HTERT RPE-1 (cell line): ENCODE data around the gene MOB2.

Experiments
- in situ Hi-C: fragments of 300-500 bp; cut with MboI; formaldehyde crosslinking; loops from 4 replicates; pipeline ENCODE4 v1.14.3; 2020; ENCODE audit warnings: low sequenced_read_pairs

Gene MOB2, protein sequence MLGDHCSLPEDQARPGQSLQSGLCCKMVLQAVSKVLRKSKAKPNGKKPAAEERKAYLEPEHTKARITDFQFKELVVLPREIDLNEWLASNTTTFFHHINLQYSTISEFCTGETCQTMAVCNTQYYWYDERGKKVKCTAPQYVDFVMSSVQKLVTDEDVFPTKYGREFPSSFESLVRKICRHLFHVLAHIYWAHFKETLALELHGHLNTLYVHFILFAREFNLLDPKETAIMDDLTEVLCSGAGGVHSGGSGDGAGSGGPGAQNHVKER

DNA sequence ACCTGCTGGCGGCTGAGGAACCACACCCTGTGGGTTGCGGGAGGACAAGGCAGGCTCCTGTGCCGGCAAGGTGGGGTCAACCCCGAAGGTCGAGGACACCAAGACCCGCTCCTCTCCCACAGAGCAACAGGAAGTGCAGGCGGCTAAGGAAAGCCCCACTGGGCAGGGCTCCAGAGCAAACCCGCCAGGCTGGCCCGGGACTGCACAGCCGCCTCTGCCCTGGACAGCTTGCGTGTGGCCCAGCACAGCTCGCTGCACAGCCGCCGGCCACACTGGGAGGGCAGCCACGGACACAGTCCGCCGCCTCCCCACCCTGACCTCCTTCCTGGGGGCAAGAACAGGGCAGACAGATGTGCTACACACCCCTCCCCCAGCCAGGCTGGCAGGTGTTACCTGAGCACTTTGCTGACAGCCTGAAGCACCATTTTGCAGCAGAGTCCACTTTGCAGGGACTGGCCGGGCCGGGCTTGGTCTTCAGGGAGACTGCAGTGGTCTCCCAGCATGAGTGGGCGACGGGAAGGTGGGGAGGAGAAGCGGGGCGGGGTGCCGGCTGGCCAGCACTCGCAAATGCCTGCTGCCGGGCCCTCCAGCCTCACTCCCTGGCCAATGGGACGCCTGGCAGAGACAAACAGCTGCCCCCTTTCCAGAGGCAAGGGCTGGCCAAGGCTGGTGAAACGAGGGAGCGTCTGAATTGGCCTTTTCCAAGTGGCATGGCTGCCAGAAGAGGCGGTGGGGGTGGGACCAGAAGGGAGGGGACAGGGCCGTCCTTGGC lies at the start of gene MOB2:
Gene MOB2 (minus strand): TSS at position 726 of the 772 bp plus-strand sequence. CDS start 223 bp downstream, at position 503.
- in situ Hi-C loops = no loop called here

DNA sequence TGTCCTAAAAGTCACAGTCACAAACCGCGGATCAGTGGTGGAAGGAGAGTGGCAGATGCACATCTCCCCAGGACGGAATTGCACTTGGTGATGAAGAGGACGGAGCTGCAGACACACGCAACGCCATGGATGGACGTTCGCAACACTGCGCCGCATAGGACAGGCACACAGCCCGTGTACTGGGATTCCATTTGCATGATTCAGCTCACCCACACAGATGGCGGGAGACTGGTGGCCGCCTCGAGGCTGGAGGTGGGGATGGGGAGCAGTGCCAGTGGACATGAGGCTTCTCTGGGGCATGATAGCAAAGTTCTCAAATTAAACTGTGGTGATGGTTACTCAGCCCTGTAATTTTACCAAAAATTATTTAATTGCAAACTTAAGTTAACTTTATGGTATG lies 48.1 kb upstream of the MOB2 start:
- in situ Hi-C loops = no loop called here

GRCh38 chr11:1534171-1534570 lies 47.6 kb upstream of the MOB2 start:
- in situ Hi-C loops = no loop called here

DNA sequence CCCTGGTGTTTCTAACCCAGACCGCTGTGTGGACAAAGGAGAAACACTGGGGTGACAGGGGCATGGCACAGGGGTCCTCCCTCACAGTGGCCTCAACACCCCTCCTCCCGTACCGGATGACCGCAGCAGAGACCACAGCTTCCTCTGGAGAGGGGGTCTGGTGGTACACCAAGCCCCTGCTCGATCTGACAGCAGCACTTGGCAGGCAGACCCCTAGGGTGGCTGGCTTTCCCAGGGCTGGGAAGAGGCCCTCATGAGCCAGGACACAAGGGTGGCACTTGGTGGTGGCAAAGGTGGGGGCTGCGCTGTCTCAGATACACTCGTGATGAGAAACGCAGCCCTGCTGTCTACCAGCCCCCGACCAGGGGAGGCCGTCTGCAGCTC lies 46.8 kb upstream of the MOB2 start:
- in situ Hi-C loops = no loop called here

DNA sequence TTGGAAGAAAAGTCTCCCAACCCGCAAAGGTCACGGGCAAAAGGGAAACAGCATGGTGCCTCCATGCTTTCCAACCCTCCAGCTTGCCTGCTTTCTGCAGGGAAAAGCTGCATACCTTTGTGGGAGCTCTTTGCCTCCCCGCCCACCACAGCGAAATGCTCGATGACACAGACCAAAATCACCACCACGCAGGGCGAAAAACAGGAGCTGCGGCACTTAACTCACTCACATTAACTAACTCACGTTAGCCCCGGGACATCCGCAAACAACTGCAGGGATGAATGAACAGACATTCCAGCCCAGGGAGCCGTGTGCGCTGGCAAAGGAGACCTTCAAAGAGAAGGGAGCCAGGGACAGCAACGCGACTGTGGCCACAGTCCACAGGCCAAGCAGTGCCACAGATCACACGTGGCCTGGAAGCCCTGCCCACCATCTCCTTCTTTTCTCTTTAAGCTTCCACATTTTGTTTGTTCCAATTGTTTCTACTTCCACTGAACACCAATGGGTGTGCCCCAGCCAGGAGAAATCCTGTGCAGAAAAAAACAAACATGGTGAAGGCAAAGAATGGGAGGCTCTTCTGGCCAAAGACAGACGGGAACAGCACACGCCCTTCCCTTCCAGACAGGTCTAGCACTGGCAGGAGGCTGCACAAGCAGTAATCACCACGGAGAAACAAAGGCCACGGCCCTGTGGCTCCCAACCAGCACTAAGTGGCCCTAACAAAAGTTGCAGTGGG lies 46.2 kb upstream of the MOB2 start:
- in situ Hi-C loops = no loop called here

GRCh38 chr11:1532014-1532586 lies 45.5 kb upstream of the MOB2 start:
- in situ Hi-C loops = no loop called here

GRCh38 chr11:1531449-1532013 lies 45.0 kb upstream of the MOB2 start:
- in situ Hi-C loops = no loop called here

DNA sequence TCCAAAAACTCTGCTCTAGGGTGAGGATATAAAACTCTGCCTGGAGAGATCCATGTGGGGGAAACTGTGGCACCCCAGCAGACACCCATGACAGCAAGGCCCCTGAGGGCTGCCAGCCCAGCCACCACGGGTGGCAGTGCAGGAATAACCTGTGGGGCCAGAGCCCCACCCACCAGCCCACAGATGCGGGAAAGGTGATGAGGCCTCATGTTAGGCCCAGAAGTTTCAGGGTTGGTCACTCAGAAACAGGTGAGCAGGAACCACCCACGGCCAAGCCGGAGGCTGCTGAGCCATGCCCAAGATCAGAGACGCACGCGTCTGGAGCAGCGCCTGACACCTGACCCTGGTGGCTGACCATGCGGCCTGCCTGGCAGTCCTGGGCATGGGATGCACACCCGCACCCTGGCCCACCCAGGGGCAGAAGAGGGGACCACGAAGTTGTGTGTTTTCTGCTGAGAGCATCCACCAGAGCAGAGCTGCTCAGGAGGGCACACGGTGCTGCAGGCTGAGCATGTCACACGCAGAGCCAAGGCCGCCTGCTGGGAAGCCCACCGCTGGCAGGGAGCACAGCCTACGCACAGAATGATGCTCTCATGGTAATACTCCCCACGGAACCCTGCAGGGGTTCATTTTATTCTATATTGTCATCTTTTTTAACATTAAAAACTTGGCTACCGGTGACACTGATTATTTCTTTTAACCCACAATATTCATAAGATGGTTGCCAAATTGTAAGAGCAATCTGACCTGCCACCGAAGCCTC lies 44.3 kb upstream of the MOB2 start:
- in situ Hi-C loops = no loop called here

DNA sequence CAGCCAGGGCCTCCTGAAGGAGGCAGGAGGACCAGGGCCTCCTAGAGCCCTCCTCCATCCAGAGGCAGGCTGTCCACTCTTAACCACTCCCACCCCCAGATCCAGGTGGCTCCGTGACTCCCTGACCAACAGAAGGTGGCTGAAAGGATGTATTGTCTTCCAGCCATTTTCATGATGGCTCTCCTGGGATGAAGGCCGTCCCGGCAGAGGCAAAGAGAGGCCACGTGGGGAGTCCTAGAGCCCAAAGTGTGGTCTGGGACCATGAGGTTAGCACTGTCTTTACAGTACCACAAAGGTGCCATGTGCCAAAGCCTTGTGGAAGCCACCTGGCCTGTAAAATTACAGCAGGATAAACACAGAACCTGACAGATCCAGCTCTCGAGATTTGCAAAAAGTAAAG lies 43.2 kb upstream of the MOB2 start:
- in situ Hi-C loops = no loop called here

DNA sequence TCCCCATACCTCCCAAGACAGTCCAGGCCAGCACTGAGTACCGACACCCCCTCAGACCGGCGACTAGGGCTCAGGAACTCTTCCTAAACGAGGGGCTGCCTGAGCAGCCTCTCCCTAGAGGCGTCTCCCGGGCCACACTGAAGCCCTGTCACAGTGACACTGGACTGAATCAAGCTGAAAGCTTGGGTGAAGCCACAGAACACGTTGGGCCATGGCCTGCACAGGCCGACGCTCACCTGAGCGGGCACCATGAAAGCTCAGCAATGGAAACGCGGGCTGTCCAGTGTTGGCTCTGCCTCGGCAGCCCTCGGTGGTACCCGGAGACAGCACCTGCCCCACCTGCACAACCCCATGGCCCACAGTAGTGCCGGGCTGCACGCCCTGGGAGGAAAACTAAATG lies 42.7 kb upstream of the MOB2 start:
- in situ Hi-C loops = no loop called here

DNA sequence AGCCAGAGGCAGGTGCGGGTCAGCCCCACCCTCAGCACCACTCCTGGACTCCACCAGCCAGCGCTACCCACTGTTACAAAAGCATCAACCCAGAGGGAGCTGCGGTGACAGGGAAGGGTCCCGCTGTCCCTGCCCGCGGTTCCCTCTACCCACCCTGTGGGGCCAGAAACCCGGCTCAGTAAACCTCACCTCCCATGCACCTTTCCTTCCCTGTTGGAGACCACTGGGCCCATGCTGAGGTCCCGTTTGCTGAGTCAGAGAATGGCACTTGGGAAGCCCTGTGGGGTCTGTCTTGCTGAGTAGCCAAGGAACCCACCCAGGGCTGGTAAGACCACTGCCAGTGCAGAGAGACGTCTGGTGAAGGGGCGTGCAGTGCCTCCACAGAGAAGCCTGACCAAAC lies 42.1 kb upstream of the MOB2 start:
- in situ Hi-C loops = no loop called here

GRCh38 chr11:1526785-1527184 lies 40.2 kb upstream of the MOB2 start:
- in situ Hi-C loops = no loop called here

DNA sequence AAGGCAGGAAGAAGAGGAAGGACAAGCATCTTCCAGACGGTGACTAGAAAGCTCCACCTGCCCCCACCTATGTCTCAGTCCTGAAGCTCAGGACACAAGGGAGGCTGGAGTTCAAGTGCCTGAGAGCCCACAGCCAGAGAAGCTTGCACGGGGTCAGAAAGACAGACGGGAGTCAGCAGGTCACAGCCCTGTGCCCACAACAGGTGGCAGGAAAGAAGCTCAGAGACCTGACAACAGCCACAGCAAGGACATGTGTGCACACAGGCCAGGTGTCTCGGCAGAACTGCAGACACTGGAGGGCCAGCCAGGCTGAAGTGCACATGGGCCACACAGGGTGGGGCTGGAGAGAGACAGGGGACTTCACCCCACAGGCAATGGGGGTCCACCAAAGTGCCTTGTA lies 37.2 kb upstream of the MOB2 start:
- in situ Hi-C loops = no loop called here

DNA sequence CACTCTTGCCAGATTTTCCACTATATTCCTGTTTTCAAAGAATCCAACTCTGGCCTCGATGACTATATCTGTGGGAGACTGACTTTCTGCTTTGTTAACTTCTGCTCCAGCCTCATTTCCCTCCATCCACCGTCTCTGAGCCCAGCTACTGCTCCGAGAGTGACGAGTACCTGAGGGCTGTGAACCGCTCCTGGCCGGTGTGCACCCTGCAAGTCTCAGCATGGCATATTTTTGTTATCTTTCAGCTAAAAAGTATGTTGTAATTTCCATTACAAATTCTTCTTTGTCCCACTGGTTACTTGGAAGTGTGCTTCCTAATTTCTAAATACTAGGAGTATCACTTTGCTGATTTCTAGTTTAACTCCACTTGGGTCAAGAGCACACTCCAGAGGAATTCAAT lies 36.5 kb upstream of the MOB2 start:
- in situ Hi-C loops = no loop called here

DNA sequence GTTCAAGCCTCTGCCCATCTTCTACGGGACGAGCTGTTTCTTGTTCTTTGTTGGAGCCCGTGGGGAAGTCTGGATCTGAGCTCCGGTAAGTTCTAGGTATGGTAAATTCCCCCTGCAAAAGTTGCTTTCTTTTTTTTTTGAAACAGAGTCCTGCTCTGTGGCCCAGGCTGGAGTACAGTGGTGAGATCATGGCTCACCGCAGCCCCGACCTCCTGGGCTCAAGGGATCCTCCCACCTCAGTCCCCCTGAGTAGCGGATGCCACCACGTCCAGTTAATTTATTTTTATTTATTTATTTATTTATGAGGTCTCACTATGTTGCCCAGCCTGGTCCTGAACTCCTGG lies 35.5 kb upstream of the MOB2 start:
- in situ Hi-C loops = no loop called here

DNA sequence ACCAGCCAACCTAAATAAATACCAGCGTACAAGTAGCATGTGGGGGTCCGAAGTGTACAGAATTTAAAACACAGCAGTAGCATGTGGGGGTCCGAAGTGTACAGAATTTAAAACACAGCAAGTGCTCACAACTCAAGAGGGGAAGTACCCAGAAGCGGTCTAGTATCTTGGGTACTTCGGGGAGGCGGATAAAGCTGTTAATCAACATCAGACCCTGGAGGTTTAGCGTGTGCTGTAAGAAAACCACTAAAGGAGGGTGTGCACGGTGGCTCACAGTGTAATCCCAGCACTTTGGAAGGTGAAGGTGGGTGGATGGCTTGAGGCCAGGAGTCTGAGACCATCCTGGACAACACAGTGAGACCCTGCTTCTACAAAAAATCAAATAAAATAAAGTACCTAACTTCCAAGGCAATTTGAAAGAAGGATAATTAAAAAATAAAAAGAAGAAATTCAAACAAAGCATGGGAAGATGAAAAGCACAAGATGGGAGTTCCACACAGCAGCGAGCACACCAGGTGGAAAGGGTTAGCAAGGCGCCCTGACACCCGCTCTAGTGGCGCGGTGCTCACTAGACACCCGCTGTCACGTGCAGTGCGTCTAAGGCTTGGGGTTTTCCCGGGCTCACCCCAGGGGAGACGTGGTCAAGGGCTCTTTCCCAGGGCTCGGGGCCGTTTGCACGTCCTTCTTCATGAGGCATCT lies 35.0 kb upstream of the MOB2 start:
- in situ Hi-C loops = no loop called here

- in situ Hi-C loops = no loop called here
Measured at GRCh38 chr11:1520663-1521267, 34.2 kb upstream of the MOB2 start.

- in situ Hi-C loops = no loop called here
Measured at GRCh38 chr11:1520209-1520662, 33.7 kb upstream of the MOB2 start.
